ENCODE measurements around the gene PDE4D.

The PDE4D gene

GRCh38 chr5:59716966-59717500, 176.5 kb downstream of the PDE4D start:
- Histone ChIP-seq H3K27me3 (ENCODE audit: insufficient read depth, insufficient read length) (no peaks in the 10 kb centered on the region), H3K4me3 (ENCODE audit: insufficient read length, low read depth) (no peak overlapping the region), H3K36me3 (ENCODE audit: insufficient read depth, insufficient read length, low read length) (no peaks in the 10 kb centered on the region), H3K9me3 (ENCODE audit: insufficient read depth, low read length) (peaks cover 35% of the 10 kb centered on the region), H3K9ac (ENCODE audit: insufficient read length, low read depth) (no peak overlapping the region), H3K4me1 (ENCODE audit: insufficient read depth, insufficient read length) (no peaks in the 10 kb centered on the region)
- DNase-seq (ENCODE audit: low read depth, low spot score): no peak
- TF ChIP-seq SUZ12 (IDR thresholded peaks at IDR 0.05; ENCODE audit: extremely low read depth, insufficient read depth, insufficient read length) (no peak), ZNF274 (IDR thresholded peaks at IDR 0.05; ENCODE audit: low read depth, low read length) (no peak), YY1 (IDR thresholded peaks at IDR 0.05; ENCODE audit: insufficient read depth, insufficient read length) (no peak)

GRCh38 chr5:59716029-59716428, 177.5 kb downstream of the PDE4D start:
- Histone ChIP-seq H3K27me3 (ENCODE audit: insufficient read depth, insufficient read length) (no peaks in the 10 kb centered on the region), H3K9me3 (ENCODE audit: insufficient read depth, low read length) (peaks cover 35% of the 10 kb centered on the region), H3K9ac (ENCODE audit: insufficient read length, low read depth) (no peak overlapping the region), H3K36me3 (ENCODE audit: insufficient read depth, insufficient read length, low read length) (no peaks in the 10 kb centered on the region), H3K4me1 (ENCODE audit: insufficient read depth, insufficient read length) (no peaks in the 10 kb centered on the region), H3K4me3 (ENCODE audit: insufficient read length, low read depth) (no peak overlapping the region)
- no peak for DNase-seq (ENCODE audit: low read depth, low spot score)
- TF ChIP-seq ZNF274 (IDR thresholded peaks at IDR 0.05; ENCODE audit: low read depth, low read length) (no peak), YY1 (IDR thresholded peaks at IDR 0.05; ENCODE audit: insufficient read depth, insufficient read length) (no peak), SUZ12 (IDR thresholded peaks at IDR 0.05; ENCODE audit: extremely low read depth, insufficient read depth, insufficient read length) (no peak)

DNA sequence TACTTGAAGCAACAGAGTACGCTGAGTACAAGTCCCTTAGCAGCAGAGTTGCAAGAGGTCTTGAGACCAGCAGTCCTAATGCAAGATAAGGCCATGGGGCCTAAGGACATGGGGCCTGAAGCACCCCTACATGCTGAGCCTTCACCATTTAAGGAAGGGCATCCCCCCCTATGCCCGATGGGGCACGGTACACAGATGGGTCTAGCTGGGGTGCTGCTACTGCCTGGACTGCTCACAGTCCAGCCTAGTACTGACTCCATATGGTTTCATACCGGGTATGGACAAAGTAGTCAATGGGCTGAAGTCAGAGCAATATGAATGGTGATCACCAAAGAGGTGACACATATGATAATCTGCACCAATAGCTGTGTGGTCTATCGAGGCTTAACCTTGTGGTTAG, 178.3 kb downstream of the PDE4D start:
- DNase-seq (ENCODE audit: low read depth, low spot score): no peak
- Histone ChIP-seq H3K4me3 (ENCODE audit: insufficient read length, low read depth) (no peak overlapping the region), H3K27me3 (ENCODE audit: insufficient read depth, insufficient read length) (no peaks in the 10 kb centered on the region), H3K9ac (ENCODE audit: insufficient read length, low read depth) (no peak overlapping the region), H3K36me3 (ENCODE audit: insufficient read depth, insufficient read length, low read length) (no peaks in the 10 kb centered on the region), H3K9me3 (ENCODE audit: insufficient read depth, low read length) (peaks cover 35% of the 10 kb centered on the region), H3K4me1 (ENCODE audit: insufficient read depth, insufficient read length) (no peaks in the 10 kb centered on the region)
- no peak for TF ChIP-seq SUZ12 (IDR thresholded peaks at IDR 0.05; ENCODE audit: extremely low read depth, insufficient read depth, insufficient read length)
- TF ChIP-seq YY1 (IDR thresholded peaks at IDR 0.05; ENCODE audit: insufficient read depth, insufficient read length): no peak
- TF ChIP-seq ZNF274 (IDR thresholded peaks at IDR 0.05; ENCODE audit: low read depth, low read length): no peak

GRCh38 chr5:59713498-59713844, 180.1 kb downstream of the PDE4D start:
- Histone ChIP-seq H3K9me3 (ENCODE audit: insufficient read depth, low read length) (peaks cover 37% of the 10 kb centered on the region), H3K36me3 (ENCODE audit: insufficient read depth, insufficient read length, low read length) (no peaks in the 10 kb centered on the region), H3K27me3 (ENCODE audit: insufficient read depth, insufficient read length) (no peaks in the 10 kb centered on the region), H3K4me1 (ENCODE audit: insufficient read depth, insufficient read length) (no peaks in the 10 kb centered on the region), H3K4me3 (ENCODE audit: insufficient read length, low read depth) (no peak overlapping the region), H3K9ac (ENCODE audit: insufficient read length, low read depth) (no peak overlapping the region)
- TF ChIP-seq ZNF274 (IDR thresholded peaks at IDR 0.05; ENCODE audit: low read depth, low read length): no peak
- no peak for TF ChIP-seq SUZ12 (IDR thresholded peaks at IDR 0.05; ENCODE audit: extremely low read depth, insufficient read depth, insufficient read length)
- TF ChIP-seq YY1 (IDR thresholded peaks at IDR 0.05; ENCODE audit: insufficient read depth, insufficient read length): no peak
- no peak for DNase-seq (ENCODE audit: low read depth, low spot score)

DNA sequence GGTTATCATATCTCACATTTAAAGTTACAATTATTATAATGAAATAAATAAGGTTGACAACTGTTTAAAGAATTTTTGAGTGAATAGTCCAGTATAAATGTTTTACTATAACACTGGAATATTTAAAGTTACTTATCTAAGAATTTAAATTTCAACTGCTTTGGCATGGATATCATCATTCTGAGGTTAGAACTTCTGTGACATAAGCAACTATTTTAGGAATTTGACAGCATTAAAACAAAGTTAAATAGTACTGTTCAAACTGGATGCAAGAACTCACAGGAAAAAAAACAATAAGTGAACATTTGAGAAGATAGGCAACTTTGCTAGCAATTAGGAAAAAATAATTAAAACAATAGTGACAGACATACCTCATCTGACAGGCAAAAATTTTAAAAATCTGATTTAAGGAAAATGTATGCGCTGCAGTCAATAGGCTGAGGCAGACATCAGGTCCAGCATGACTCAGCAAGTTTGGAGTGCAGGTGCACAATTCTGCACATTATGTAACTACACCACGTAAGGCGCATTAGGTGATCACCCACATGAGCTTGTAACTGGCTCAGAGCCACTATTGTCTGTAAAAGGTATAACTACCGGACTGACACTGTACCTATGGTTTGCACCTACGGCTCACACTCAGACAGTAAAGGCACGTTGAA, 180.6 kb downstream of the PDE4D start:
- no peak overlapping the region for H3K9ac ChIP-seq (ENCODE audit: insufficient read length, low read depth)
- no peaks in the 10 kb centered on the region for H3K4me1 ChIP-seq (ENCODE audit: insufficient read depth, insufficient read length)
- no peaks in the 10 kb centered on the region for H3K27me3 ChIP-seq (ENCODE audit: insufficient read depth, insufficient read length)
- peaks cover 40% of the 10 kb centered on the region for H3K9me3 ChIP-seq (ENCODE audit: insufficient read depth, low read length)
- TF ChIP-seq SUZ12 (IDR thresholded peaks at IDR 0.05; ENCODE audit: extremely low read depth, insufficient read depth, insufficient read length): no peak
- TF ChIP-seq YY1 (IDR thresholded peaks at IDR 0.05; ENCODE audit: insufficient read depth, insufficient read length): no peak
- TF ChIP-seq ZNF274 (IDR thresholded peaks at IDR 0.05; ENCODE audit: low read depth, low read length): no peak
- DNase-seq (ENCODE audit: low read depth, low spot score): no peak
- no peaks in the 10 kb centered on the region for H3K36me3 ChIP-seq (ENCODE audit: insufficient read depth, insufficient read length, low read length)
- H3K4me3 ChIP-seq (ENCODE audit: insufficient read length, low read depth): no peak overlapping the region

DNA sequence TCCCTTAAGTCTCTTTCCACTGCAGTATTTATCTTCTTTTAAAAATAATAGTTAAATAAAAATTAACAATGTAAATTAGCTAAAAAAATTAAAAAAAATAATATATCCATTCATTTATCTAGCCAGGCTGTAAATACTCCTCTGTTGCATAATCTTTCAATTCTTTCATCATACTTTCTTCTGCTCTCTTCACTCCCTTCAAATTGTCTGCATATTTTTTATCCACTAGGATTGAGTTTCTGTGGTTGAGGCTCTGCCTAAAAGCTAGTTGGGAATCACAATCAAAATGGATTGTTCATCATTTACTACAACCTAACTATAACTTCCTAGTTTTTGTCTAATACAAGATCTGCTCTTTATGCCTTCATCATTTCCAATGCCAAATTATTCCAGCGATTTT, 182.2 kb downstream of the PDE4D start:
- no peaks in the 10 kb centered on the region for H3K27me3 ChIP-seq (ENCODE audit: insufficient read depth, insufficient read length)
- no peak overlapping the region for H3K9ac ChIP-seq (ENCODE audit: insufficient read length, low read depth)
- TF ChIP-seq SUZ12 (IDR thresholded peaks at IDR 0.05; ENCODE audit: extremely low read depth, insufficient read depth, insufficient read length) (no peak), ZNF274 (IDR thresholded peaks at IDR 0.05; ENCODE audit: low read depth, low read length) (no peak), YY1 (IDR thresholded peaks at IDR 0.05; ENCODE audit: insufficient read depth, insufficient read length) (no peak)
- peaks cover 40% of the 10 kb centered on the region for H3K9me3 ChIP-seq (ENCODE audit: insufficient read depth, low read length)
- H3K4me3 ChIP-seq (ENCODE audit: insufficient read length, low read depth): no peak overlapping the region
- H3K36me3 ChIP-seq (ENCODE audit: insufficient read depth, insufficient read length, low read length): no peaks in the 10 kb centered on the region
- no peaks in the 10 kb centered on the region for H3K4me1 ChIP-seq (ENCODE audit: insufficient read depth, insufficient read length)
- DNase-seq (ENCODE audit: low read depth, low spot score): no peak

GRCh38 chr5:59709846-59710245, 183.7 kb downstream of the PDE4D start:
- no peak for DNase-seq (ENCODE audit: low read depth, low spot score)
- no peak overlapping the region for H3K4me3 ChIP-seq (ENCODE audit: insufficient read length, low read depth)
- H3K4me1 ChIP-seq (ENCODE audit: insufficient read depth, insufficient read length): no peaks in the 10 kb centered on the region
- no peaks in the 10 kb centered on the region for H3K36me3 ChIP-seq (ENCODE audit: insufficient read depth, insufficient read length, low read length)
- H3K9ac ChIP-seq (ENCODE audit: insufficient read length, low read depth): no peak overlapping the region
- H3K9me3 ChIP-seq (ENCODE audit: insufficient read depth, low read length): peaks cover 27% of the 10 kb centered on the region
- no peak for TF ChIP-seq YY1 (IDR thresholded peaks at IDR 0.05; ENCODE audit: insufficient read depth, insufficient read length)
- no peak for TF ChIP-seq ZNF274 (IDR thresholded peaks at IDR 0.05; ENCODE audit: low read depth, low read length)
- no peak for TF ChIP-seq SUZ12 (IDR thresholded peaks at IDR 0.05; ENCODE audit: extremely low read depth, insufficient read depth, insufficient read length)
- H3K27me3 ChIP-seq (ENCODE audit: insufficient read depth, insufficient read length): no peaks in the 10 kb centered on the region

All from NT2/D1 (cell line).